ENCODE data around the gene DEGS2. TPM values are rescaled to one million over a fixed set of nuclear protein-coding genes. Genes with fewer than 3 reads are reported as not detected.

The DEGS2 gene
- total and polyA plus RNA-seq, 4 donors, result 3.6 to 7.4 (median 5.7) TPM

DNA sequence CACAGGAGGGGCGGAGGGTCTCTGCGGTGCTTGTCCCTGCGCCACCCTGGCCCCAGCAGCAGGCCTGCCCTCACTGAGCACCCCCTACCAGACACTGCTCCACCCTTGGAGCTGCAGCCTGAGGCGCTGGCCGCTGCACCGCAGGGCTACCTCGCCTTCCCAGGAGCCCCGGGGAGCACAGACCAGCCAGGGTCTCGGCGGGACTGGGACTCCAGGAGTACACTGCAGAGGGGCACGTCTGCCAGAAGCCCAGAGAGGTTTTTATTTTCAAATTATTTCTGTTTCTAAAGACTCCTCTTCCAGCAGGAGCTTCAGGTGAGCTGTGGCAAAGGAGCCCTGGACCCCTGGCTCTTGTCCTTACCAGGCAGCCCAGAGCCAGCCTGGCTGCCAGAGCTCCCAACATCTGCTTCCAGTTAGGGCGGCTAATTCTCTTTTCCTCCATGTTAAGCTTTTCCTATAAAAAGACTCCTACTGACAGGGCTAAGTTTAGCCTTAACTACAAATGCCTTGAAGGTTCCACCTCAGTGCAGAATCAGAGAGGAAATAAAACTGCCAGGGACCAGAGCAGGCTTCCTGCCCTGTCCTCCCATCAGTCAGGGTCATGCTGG lies 26.4 kb downstream of the DEGS2 start:
- WGBS, 2 donors, result 92 to 95% methylated on average over 12 of the region's 12 CpGs
- H3K36me3 ChIP-seq (ENCODE audit: control insufficient read depth in 4 of 4, insufficient read depth in 4 of 4, low read length in 4 of 4), result peaks cover 0 to 46% (median 17%) of the 10 kb centered on the region in 4 donors
- no peak for ATAC-seq (ENCODE audit: insufficient read depth, low FRiP score)

DNA sequence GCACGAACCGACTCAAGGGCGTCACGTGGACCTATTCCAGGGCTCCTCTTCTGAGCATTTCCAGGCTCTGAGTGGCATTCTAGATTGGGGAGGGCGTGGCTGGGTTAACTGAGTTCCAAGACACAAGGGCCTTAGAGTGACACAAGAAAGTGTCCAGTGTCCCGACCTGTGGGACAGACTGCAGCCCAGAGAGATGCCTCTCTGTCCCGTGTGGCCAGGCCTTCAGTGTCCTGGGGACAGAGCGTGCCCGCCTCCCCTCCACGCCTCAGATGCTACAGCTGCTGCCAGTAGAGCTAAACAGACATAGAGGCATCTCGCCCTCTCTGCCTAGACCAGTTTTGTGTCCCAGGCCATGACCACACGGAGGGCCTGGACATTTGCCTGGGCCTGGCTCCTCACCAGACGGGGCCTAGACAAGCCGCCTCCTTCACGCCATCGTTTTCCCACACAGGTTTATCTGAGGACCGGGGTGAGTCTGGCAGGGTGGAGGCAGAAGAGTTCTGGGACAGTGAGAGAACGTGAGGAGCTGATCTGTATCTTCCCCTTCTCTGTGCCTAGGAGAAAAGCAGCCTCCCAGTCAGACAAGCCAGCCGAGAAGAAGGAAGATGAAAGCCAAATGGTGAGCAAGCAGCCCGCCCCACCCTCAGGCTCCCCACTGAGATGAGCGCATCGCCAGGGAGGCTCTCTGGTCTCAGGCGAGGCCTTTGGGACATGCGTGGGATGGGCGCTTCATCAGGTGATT lies 27.1 kb downstream of the DEGS2 start:
- ATAC-seq (ENCODE audit: insufficient read depth, low FRiP score) (peak; percentile 21), DNase-seq (no peak)
- H3K27ac ChIP-seq (ENCODE audit: low read depth in 1 of 2, low read length in 1 of 2), result no peak overlapping the region
- no peaks in the 10 kb centered on the region for H3K27me3 ChIP-seq (ENCODE audit: control insufficient read depth in 3 of 3, insufficient read depth in 3 of 3, low read length in 2 of 3)
- H3K4me1 ChIP-seq (ENCODE audit: control insufficient read depth in 5 of 5, insufficient read depth in 5 of 5, low read length in 5 of 5), result peaks cover 0 to 14% (median 0%) of the 10 kb centered on the region in 5 donors
- WGBS, 2 donors, result 81 to 87% methylated on average over 25 of the region's 25 CpGs
- no peak overlapping the region for H3K9ac ChIP-seq (ENCODE audit: insufficient read depth in 1 of 2, low read length in 2 of 2)
- peaks cover 0 to 46% (median 18%) of the 10 kb centered on the region in 4 donors for H3K36me3 ChIP-seq (ENCODE audit: control insufficient read depth in 4 of 4, insufficient read depth in 4 of 4, low read length in 4 of 4)
- H3K4me3 ChIP-seq, result no peak overlapping the region
- peaks cover 0 to 2% (median 0%) of the 10 kb centered on the region in 4 donors for H3K9me3 ChIP-seq (ENCODE audit: control insufficient read depth in 4 of 4, insufficient read depth in 3 of 4, low read length in 3 of 4)
- no peak for TF ChIP-seq CTCF (IDR thresholded peaks at IDR 0.05; ENCODE audit: control extremely low read depth, extremely low read depth)

More for the DNA sequence above, 26.4 kb downstream of the DEGS2 start:
- no peak for TF ChIP-seq CTCF (IDR thresholded peaks at IDR 0.05; ENCODE audit: control extremely low read depth, extremely low read depth)
- Histone ChIP-seq H3K27me3 (ENCODE audit: control insufficient read depth in 3 of 3, insufficient read depth in 3 of 3, low read length in 2 of 3) (no peaks in the 10 kb centered on the region), H3K4me3 (no peak overlapping the region), H3K9me3 (ENCODE audit: control insufficient read depth in 4 of 4, insufficient read depth in 3 of 4, low read length in 3 of 4) (peaks cover 0 to 2% (median 0%) of the 10 kb centered on the region in 4 donors), H3K27ac (ENCODE audit: low read depth in 1 of 2, low read length in 1 of 2) (no peak overlapping the region), H3K9ac (ENCODE audit: insufficient read depth in 1 of 2, low read length in 2 of 2) (no peak overlapping the region), H3K4me1 (ENCODE audit: control insufficient read depth in 5 of 5, insufficient read depth in 5 of 5, low read length in 5 of 5) (peaks cover 0 to 14% (median 0%) of the 10 kb centered on the region in 5 donors)
- no peak for DNase-seq

GRCh38 chr14:100131181-100131580 lies 28.3 kb downstream of the DEGS2 start:
- H3K9ac ChIP-seq (ENCODE audit: insufficient read depth in 1 of 2, low read length in 2 of 2), result no peak overlapping the region
- no peak overlapping the region for H3K4me3 ChIP-seq
- no peak for TF ChIP-seq CTCF (IDR thresholded peaks at IDR 0.05; ENCODE audit: control extremely low read depth, extremely low read depth)
- H3K9me3 ChIP-seq (ENCODE audit: control insufficient read depth in 4 of 4, insufficient read depth in 3 of 4, low read length in 3 of 4), result peaks cover 0 to 2% (median 0%) of the 10 kb centered on the region in 4 donors
- H3K27me3 ChIP-seq (ENCODE audit: control insufficient read depth in 3 of 3, insufficient read depth in 3 of 3, low read length in 2 of 3), result no peaks in the 10 kb centered on the region
- H3K27ac ChIP-seq (ENCODE audit: low read depth in 1 of 2, low read length in 1 of 2), result no peak overlapping the region
- ATAC-seq (ENCODE audit: insufficient read depth, low FRiP score) (peak; percentile 39), DNase-seq (peak; percentile 28 to 50 (median 36))
- WGBS, 2 donors, result 67 to 89% methylated on average over 6 of the region's 6 CpGs
- H3K36me3 ChIP-seq (ENCODE audit: control insufficient read depth in 4 of 4, insufficient read depth in 4 of 4, low read length in 4 of 4), result peaks cover 0 to 49% (median 22%) of the 10 kb centered on the region in 4 donors
- peaks cover 0 to 14% (median 0%) of the 10 kb centered on the region in 5 donors for H3K4me1 ChIP-seq (ENCODE audit: control insufficient read depth in 5 of 5, insufficient read depth in 5 of 5, low read length in 5 of 5)
